ENCODE data around the gene DNAJC10.

DNA sequence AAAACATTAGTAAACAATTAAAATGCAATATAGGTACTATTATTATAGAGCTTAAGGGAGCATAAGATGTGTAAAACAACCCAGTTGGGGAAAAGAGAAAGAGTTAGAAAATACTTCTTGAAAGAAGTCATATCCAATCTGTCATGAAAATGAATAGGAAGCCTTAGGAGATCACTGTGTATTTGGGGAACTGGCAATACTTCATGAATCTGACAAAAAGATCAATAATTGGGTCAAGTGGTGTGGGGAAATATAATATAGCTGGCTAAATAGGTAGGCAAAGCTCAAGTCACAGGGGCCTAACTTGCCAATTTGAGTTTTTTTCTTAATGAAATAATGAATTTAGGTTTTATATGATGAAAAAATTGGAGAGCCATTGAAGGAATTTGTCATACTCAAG, 14.4 kb downstream of the DNAJC10 start:
- TF ChIP-seq CTCF (conservative IDR thresholded peaks at IDR 0.05; ENCODE audit: low read length) = no peak
- TF ChIP-seq EZH2phosphoT487 (IDR thresholded peaks at IDR 0.05; ENCODE audit: borderline replicate concordance) = no peak
